PC-3 (cell line): ENCODE results near the gene SUSD2.

ENCODE experiments used
- CTCF ChIP-seq: fragments of 300-600 bp; sonication (generic); conservative IDR thresholded peaks from 2 replicates; pipeline ENCODE4 v1.5.1; 2017; ENCODE audit warnings: antibody characterized with exemption, low read depth, mild to moderate bottlenecking, low read length
- EZH2 ChIP-seq: fragments of 300-600 bp; sonication (generic); IDR thresholded peaks from one replicate; pipeline ENCODE4 v1.6.1; 2017; ENCODE audit warnings: antibody characterized with exemption, mild to moderate bottlenecking, low read length; ENCODE audit not compliant: unreplicated experiment
- EZH2phosphoT487 ChIP-seq: fragments of 300-600 bp; sonication (generic); IDR thresholded peaks from 2 replicates; pipeline ENCODE4 v1.6.1; 2018; ENCODE audit warnings: mild to moderate bottlenecking, antibody characterized with exemption, low read length, borderline replicate concordance

DNA sequence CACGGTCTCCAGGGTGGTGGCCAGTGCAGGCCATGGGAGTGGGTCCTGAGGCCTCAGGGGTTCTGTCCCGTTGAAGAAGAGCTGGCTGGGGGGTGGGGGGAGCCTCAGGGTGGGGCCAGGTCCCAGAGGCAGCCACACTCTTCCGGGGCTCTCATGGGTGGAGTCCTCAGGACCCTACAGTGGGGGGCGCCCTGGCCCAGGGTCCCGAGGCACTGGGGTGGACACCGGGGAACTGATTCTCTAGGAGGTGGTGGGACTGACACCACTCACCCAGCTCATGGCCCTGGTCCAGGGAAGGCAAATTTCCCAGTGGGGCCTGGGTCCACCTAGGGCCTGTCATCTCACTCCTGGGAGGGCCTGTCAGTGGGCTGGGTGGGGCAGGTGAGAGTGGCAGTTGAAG, 50.8 kb downstream of the SUSD2 start:
- TF ChIP-seq CTCF = no peak
- no peak for TF ChIP-seq EZH2
- no peak for TF ChIP-seq EZH2phosphoT487
